Esophagus muscularis mucosa (tissue), 3 donors: ENCODE data around the gene DMAP1.

Source experiments
- POLR2A ChIP-seq: fragments of 450-650 bp; IDR thresholded peaks from one replicate; pipeline ENCODE4 v1.6.1; 2017; ENCODE audit warnings: antibody characterized with exemption, moderate library complexity, mild to moderate bottlenecking, low read depth
- POLR2AphosphoS5 ChIP-seq, 2 donors: sonication (generic); formaldehyde crosslinking; IDR thresholded peaks; one replicate each; pipeline ENCODE4 v1.6.1; 2017; ENCODE audit warnings: antibody characterized with exemption in 2 of 2
- TF ChIP-seq, protein P1 (sequence below), 3 experiments: fragments of 200-600 bp in 2 of 3; fragments of 450-650 bp in 1 of 3; sonication (generic) in 2 of 3; IDR thresholded peaks; one replicate each; pipeline ENCODE4 v1.5.1; 2017 to 2019; ENCODE audit warnings: antibody characterized with exemption in 3 of 3, mild to moderate bottlenecking in 2 of 3, moderate library complexity in 1 of 3

DNA sequence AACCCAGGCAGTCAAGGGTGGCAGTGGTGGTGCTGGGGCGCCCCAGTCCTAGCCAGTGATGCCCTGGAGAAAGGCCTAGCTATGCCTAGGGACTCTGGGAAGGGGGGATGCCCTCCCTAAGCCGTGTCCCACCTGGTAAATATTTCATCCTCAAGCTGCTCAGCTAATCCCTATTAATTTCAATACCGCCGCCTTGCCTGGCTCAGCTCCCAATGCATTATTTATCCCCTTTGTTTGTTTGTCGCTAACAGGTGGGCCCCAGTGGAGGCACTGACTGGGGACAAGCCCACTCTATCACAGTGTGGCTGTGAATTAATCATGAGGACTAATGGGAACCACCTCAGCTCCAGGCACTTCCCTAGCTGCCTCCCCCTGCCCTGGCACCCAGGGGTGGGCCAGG is 22.5 kb downstream of the DMAP1 start:
- TF ChIP-seq POLR2AphosphoS5 (IDR thresholded peaks at IDR 0.05) (no peak), POLR2A (no peak)
- TF ChIP-seq, protein P1, sequence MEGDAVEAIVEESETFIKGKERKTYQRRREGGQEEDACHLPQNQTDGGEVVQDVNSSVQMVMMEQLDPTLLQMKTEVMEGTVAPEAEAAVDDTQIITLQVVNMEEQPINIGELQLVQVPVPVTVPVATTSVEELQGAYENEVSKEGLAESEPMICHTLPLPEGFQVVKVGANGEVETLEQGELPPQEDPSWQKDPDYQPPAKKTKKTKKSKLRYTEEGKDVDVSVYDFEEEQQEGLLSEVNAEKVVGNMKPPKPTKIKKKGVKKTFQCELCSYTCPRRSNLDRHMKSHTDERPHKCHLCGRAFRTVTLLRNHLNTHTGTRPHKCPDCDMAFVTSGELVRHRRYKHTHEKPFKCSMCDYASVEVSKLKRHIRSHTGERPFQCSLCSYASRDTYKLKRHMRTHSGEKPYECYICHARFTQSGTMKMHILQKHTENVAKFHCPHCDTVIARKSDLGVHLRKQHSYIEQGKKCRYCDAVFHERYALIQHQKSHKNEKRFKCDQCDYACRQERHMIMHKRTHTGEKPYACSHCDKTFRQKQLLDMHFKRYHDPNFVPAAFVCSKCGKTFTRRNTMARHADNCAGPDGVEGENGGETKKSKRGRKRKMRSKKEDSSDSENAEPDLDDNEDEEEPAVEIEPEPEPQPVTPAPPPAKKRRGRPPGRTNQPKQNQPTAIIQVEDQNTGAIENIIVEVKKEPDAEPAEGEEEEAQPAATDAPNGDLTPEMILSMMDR (IDR thresholded peaks at IDR 0.05): no peak
